IMR-90 (cell line): Measurements from ENCODE around the gene TGFBI. TPM values are rescaled to one million over a fixed set of nuclear protein-coding genes. Genes with fewer than 3 reads are reported as not detected.

Experiments
- ATAC-seq: fragments of 200-7000 bp; cut with Tn5 transposase; 2 replicates; pipeline ENCODE4 v1.9.1; 2020; ENCODE audit warnings: low read depth, mild to moderate bottlenecking, moderate library complexity
- BruUV-seq: library from RNA; stranded (reverse); fragments of 400-500 nt; replicated peaks from 2 replicates; lab custom pipeline; 2021; lab: Mats Ljungman, UMichigan
- CTCF ChIA-PET: fragments of 300-600 bp; formaldehyde crosslinking; extraction: SDS; loops from one replicate; lab custom pipeline; 2021; ENCODE audit warnings: antibody characterized with exemption; lab: Yijun Ruan, JAX
- POLR2A ChIA-PET: fragments of 300-600 bp; sonication (Branson Sonifier 250); formaldehyde crosslinking; loops from one replicate; lab custom pipeline; 2022; ENCODE audit warnings: antibody characterized with exemption; ENCODE audit not compliant: unreplicated experiment; lab: Charles Lee
- DNase-seq: peaks from one replicate; pipeline ENCODE4 v3.0.0; 2013
- H2AFZ ChIP-seq: replicated peaks from 2 replicates; pipeline ENCODE3; 2013; ENCODE audit warnings: low read length, mild to moderate bottlenecking; ENCODE audit not compliant: poor library complexity
- H2AK5ac ChIP-seq: 2 replicates; pipeline ENCODE4 v1.6.1; 2013; ENCODE audit warnings: low read depth, low read length, inconsistent platforms
- H2AK9ac ChIP-seq: replicated peaks from 2 replicates; pipeline ENCODE3; 2013; ENCODE audit warnings: mild to moderate bottlenecking, low read depth, low read length, moderate library complexity; ENCODE audit not compliant: poor library complexity
- H2BK120ac ChIP-seq: 2 replicates; pipeline ENCODE4 v1.6.1; 2013; ENCODE audit warnings: low read depth, low read length, inconsistent platforms
- H2BK15ac ChIP-seq: 3 replicates; pipeline ENCODE4 v1.6.1; 2013; ENCODE audit warnings: low read depth, low read length, inconsistent platforms
- H2BK20ac ChIP-seq: 2 replicates; pipeline ENCODE4 v1.6.1; 2013; ENCODE audit warnings: low read depth, mild to moderate bottlenecking, inconsistent platforms, low read length, moderate library complexity
- H2BK5ac ChIP-seq: 2 replicates; pipeline ENCODE4 v1.6.1; 2013; ENCODE audit warnings: mild to moderate bottlenecking, low read depth, low read length, inconsistent platforms; ENCODE audit not compliant: poor library complexity, severe bottlenecking
- H3K14ac ChIP-seq: replicated peaks from 2 replicates; pipeline ENCODE4 v1.6.1; 2013; ENCODE audit warnings: low read depth, low read length, inconsistent platforms
- H3K18ac ChIP-seq: 2 replicates; pipeline ENCODE4 v1.6.1; 2013; ENCODE audit warnings: low read depth, low read length, control low read depth
- H3K23ac ChIP-seq: 2 replicates; pipeline ENCODE4 v1.6.1; 2013; ENCODE audit warnings: low read depth, low read length, inconsistent platforms
- H3K27ac ChIP-seq: 2 replicates; pipeline ENCODE4 v1.5.1; 2013; ENCODE audit warnings: mild to moderate bottlenecking, control low read depth, low read length; ENCODE audit not compliant: insufficient read depth
- H3K27me3 ChIP-seq: 2 replicates; pipeline ENCODE4 v1.6.1; 2013; ENCODE audit warnings: low read length; ENCODE audit not compliant: control insufficient read depth, insufficient read depth
- H3K36me3 ChIP-seq: 2 replicates; pipeline ENCODE4 v1.6.1; 2013; ENCODE audit warnings: low read length, mixed read lengths; ENCODE audit not compliant: control insufficient read depth, insufficient read depth
- H3K4ac ChIP-seq: 2 replicates; pipeline ENCODE4 v1.6.1; 2013; ENCODE audit warnings: low read depth, low read length, inconsistent platforms
- H3K4me1 ChIP-seq: 2 replicates; pipeline ENCODE4 v1.6.1; 2013; ENCODE audit warnings: low read length, mixed read lengths; ENCODE audit not compliant: control insufficient read depth, insufficient read depth
- H3K4me2 ChIP-seq: 2 replicates; pipeline ENCODE4 v1.6.1; 2013; ENCODE audit warnings: low read depth, mild to moderate bottlenecking, control low read depth, low read length, moderate library complexity
- H3K4me3 ChIP-seq: 2 replicates; pipeline ENCODE4 v1.5.1; 2013; ENCODE audit warnings: low read depth, mild to moderate bottlenecking, control low read depth, low read length, moderate library complexity; ENCODE audit not compliant: insufficient read depth
- H3K56ac ChIP-seq: 2 replicates; pipeline ENCODE4 v1.6.1; 2013; ENCODE audit warnings: low read length, inconsistent platforms; ENCODE audit not compliant: insufficient read depth; ENCODE audit errors: extremely low read depth
- H3K79me1 ChIP-seq, 2 experiments: 2 replicates each; pipeline ENCODE4 v1.6.1; 2013; ENCODE audit warnings: low read length in 2 of 2, inconsistent platforms in 1 of 2, low read depth in 1 of 2
- H3K9ac ChIP-seq: 2 replicates; pipeline ENCODE4 v1.6.1; 2013; ENCODE audit warnings: low read depth, low read length, control low read depth
- H3K9me1 ChIP-seq: 2 replicates; pipeline ENCODE4 v1.6.1; 2013; ENCODE audit warnings: low read length, inconsistent platforms; ENCODE audit not compliant: insufficient read depth
- H3K9me3 ChIP-seq: 2 replicates; pipeline ENCODE4 v1.6.1; 2013; ENCODE audit warnings: low read length; ENCODE audit not compliant: control insufficient read depth, insufficient read depth
- H4K20me1 ChIP-seq: 2 replicates; pipeline ENCODE4 v1.6.1; 2013; ENCODE audit warnings: low read length, inconsistent platforms; ENCODE audit not compliant: insufficient read depth
- H4K5ac ChIP-seq: 2 replicates; pipeline ENCODE4 v1.6.1; 2013; ENCODE audit warnings: mild to moderate bottlenecking, low read depth, low read length, control low read depth
- H4K8ac ChIP-seq, 2 experiments: 2 replicates each; pipeline ENCODE4 v1.6.1; 2013; ENCODE audit warnings: low read depth in 2 of 2, low read length in 2 of 2, control low read depth in 1 of 2, inconsistent platforms in 1 of 2
- H4K91ac ChIP-seq: 2 replicates; pipeline ENCODE4 v1.6.1; 2013; ENCODE audit warnings: low read depth, low read length, inconsistent platforms; ENCODE audit not compliant: insufficient read depth
- BHLHE40 ChIP-seq: fragments of 150-350 bp; IDR thresholded peaks from 2 replicates; pipeline ENCODE4 v1.6.1; 2016; ENCODE audit warnings: mild to moderate bottlenecking, low read depth, low read length
- CHD1 ChIP-seq: IDR thresholded peaks from 2 replicates; pipeline ENCODE4 v1.6.1; 2012; ENCODE audit warnings: low read depth, low read length, improper control_type of control experiment
- WGBS, 2 experiments: methylation state at CpG; one replicate each; pipeline versions ENCODE4 v1.1.5 to v1.1.7; 2013; ENCODE audit warnings: missing lambda C conversion rate in 2 of 2; ENCODE audit not compliant: insufficient read length in 1 of 2; ENCODE audit errors: extremely low coverage in 2 of 2; 5-methylcytosine and 5-hydroxymethylcytosine counted together
- dilution Hi-C: fragments of 300-500 bp; cut with HindIII; formaldehyde crosslinking; loops from one replicate; pipeline ENCODE4 v1.14.3; 2018; ENCODE audit warnings: low sequenced_read_pairs; ENCODE audit not compliant: unreplicated experiment
- in situ Hi-C: fragments of 300-500 bp; cut with MboI; formaldehyde crosslinking; loops from 3 replicates; pipeline ENCODE4 v1.14.3; 2019; ENCODE audit warnings: low sequenced_read_pairs, inconsistent platforms, mixed read lengths
- intact Hi-C: fragments of 100-400 bp; cut with micrococcal nuclease; formaldehyde crosslinking; loops from 2 replicates; pipeline ENCODE4 v1.10.0; 2022
- polyA plus RNA-seq, 3 experiments: library from polyadenylated mRNA; depleted of rRNA; stranded (reverse); fragments of >200 nt; gene quantifications; 2 replicates each; pipeline ENCODE4 v1.2.3, GENCODE V29; 2012; ENCODE audit warnings: low replicate concordance in 1 of 3
- total RNA-seq: library from RNA; depleted of rRNA; stranded (reverse); fragments of >200 nt; gene quantifications from 2 replicates; pipeline ENCODE4 v1.2.3, GENCODE V29; 2012

Gene TGFBI
- total and polyA plus RNA-seq, 2 of the 4 experiments (the other 2 are of a cell fraction) = 618 to 1,551 TPM

DNA sequence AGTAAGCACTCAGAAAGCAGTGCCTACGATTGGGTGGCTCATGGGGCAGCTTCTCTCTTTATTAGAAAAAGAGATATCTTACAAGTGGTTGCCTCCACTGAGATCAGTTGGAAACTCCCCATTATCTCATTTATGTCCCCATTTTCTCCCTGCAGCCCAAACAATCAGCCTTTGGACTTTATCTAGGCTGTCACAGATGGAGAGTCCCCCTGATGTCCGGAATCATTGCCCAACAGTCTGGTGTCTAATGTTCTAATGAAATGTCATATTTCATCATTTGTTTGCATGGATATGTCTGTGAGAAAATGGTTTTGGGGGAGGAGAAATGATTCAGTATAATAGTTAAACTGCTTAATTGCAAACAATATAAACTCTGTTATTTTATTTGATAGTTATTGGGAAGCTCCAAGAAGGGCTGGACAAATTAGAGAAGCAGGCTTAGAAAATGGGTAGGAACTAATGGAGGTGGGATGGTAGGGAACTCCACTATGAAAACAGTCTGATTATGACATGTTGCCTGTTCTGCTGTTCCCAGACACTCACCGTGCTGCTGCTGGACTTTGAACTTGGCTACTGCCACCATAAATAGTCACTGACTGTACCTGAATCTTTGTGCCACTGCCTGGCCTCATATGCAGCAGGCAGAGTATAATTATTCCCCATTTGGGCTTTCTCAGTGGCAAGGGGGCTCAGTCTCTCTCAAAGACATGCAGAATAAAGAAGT lies 65.6 kb downstream of the TGFBI start:
- dilution Hi-C loops = no loop called here

More for the DNA sequence above, 65.6 kb downstream of the TGFBI start:
- in situ Hi-C loops (no loop called here), intact Hi-C loops (no loop called here)
- Histone ChIP-seq H3K4me3 (no peak overlapping the region), H2AK9ac (no peak overlapping the region), H2BK15ac (no peak overlapping the region), H2BK20ac (no peak overlapping the region), H4K8ac (no peak overlapping the region), H3K4me2 (no peak overlapping the region), H3K9me1 (no peaks in the 10 kb centered on the region), H3K36me3 (no peaks in the 10 kb centered on the region), H2BK5ac (no peak overlapping the region), H3K27ac (no peak overlapping the region), H2BK120ac (no peak overlapping the region), H3K79me1 (no peaks in the 10 kb centered on the region), H2AFZ (no peak overlapping the region), H2AK5ac (no peak overlapping the region), H3K9ac (no peak overlapping the region), H3K14ac (no peak overlapping the region), H3K18ac (no peak overlapping the region), H3K4me1 (no peaks in the 10 kb centered on the region), H4K5ac (no peak overlapping the region), H4K91ac (no peak overlapping the region), H3K9me3 (no peaks in the 10 kb centered on the region), H3K56ac (no peak overlapping the region), H3K4ac (no peak overlapping the region), H3K23ac (no peak overlapping the region), H3K27me3 (peaks cover 15% of the 10 kb centered on the region), H4K20me1 (no peaks in the 10 kb centered on the region)
- CTCF ChIA-PET = no interaction called here
- TF ChIP-seq BHLHE40 (no peak), CHD1 (no peak)
- DNase-seq (no peak), ATAC-seq (no peak)
- POLR2A ChIA-PET = no interaction called here
- no TSS peak for BruUV-seq
- no CpG with 5 or more reads among the region's 3 CpGs for WGBS, 2 experiments
